ENCODE measurements around the gene LRBA. TPM values are rescaled to one million over a fixed set of nuclear protein-coding genes. Genes with fewer than 3 reads are reported as not detected.

LRBA gene
- total RNA-seq, 2 donors from 2014 or later: 76.3 to 86.9 TPM

GRCh38 chr4:150855981-150856510 lies 159.0 kb downstream of the LRBA start:
- DNase-seq: no peak
- H3K4me3 Mint-ChIP-seq: no peak overlapping the region

DNA sequence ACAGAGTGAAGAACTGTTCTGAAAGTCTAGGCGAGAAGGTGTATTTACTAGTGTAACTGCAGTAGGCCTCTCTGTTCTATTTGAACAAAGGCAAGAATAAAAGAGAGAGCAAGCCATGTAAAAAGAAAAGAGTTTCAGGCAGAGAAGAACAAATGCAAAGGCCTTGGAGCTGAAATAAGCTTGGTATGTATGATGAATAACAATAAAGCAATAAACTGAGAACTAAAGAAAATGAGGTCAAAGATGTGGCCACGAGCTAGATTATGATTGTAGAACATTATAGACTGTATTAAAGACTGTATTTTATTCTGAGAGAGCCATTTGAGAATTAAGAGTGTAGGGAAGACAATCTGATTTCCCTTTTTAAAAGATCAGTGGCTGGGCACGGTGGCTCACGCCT lies 160.5 kb downstream of the LRBA start:
- peaks cover 6% of the 10 kb centered on the region for H3K4me1 Mint-ChIP-seq
- no peak for ATAC-seq
- no peaks in the 10 kb centered on the region for H3K9me3 ChIP-seq (ENCODE audit: control insufficient read depth, low read length, poor library complexity, severe bottlenecking)
- peaks cover 8% of the 10 kb centered on the region for H3K36me3 Mint-ChIP-seq (ENCODE audit: low read depth)
- H3K4me3 Mint-ChIP-seq: no peak overlapping the region
- no peaks in the 10 kb centered on the region for H3K27me3 Mint-ChIP-seq
- no peak for DNase-seq
- H3K27ac Mint-ChIP-seq: peak overlapping the region; percentile 66

More at GRCh38 chr4:150855981-150856510, 159.0 kb downstream of the LRBA start:
- no peaks in the 10 kb centered on the region for H3K9me3 ChIP-seq (ENCODE audit: control insufficient read depth, low read length, poor library complexity, severe bottlenecking)
- peaks cover 6% of the 10 kb centered on the region for H3K4me1 Mint-ChIP-seq
- peaks cover 8% of the 10 kb centered on the region for H3K36me3 Mint-ChIP-seq (ENCODE audit: low read depth)
- peak overlapping the region; percentile 66 for H3K27ac Mint-ChIP-seq
- H3K27me3 Mint-ChIP-seq: no peaks in the 10 kb centered on the region
- no peak for ATAC-seq

DNA sequence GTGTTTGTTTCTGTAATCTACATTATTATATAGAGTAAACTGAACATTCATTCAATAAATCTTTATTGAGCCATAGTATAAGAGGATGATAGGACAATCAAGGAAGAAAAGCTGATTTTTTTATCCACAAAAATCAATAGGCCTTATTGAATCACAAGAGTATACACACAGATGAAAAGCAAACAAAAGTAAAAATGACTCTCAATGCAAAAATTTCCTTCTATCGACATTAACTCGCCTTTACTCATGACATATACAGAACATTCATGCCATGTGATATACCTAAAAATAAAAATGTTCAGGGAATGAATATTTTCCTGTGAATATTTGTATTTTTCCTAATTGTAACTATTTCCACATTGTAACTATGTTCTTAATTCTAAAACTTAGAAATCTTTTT lies 161.2 kb downstream of the LRBA start:
- Mint-ChIP-seq H3K36me3 (ENCODE audit: low read depth) (peaks cover 10% of the 10 kb centered on the region), H3K27ac (no peak overlapping the region), H3K4me1 (peaks cover 6% of the 10 kb centered on the region), H3K4me3 (no peak overlapping the region), H3K27me3 (no peaks in the 10 kb centered on the region)
- DNase-seq: no peak
- no peaks in the 10 kb centered on the region for H3K9me3 ChIP-seq (ENCODE audit: control insufficient read depth, low read length, poor library complexity, severe bottlenecking)
- no peak for ATAC-seq

- Mint-ChIP-seq H3K27ac (no peak overlapping the region), H3K36me3 (ENCODE audit: low read depth) (peaks cover 12% of the 10 kb centered on the region)
These were observed 162.9 kb downstream of the LRBA start for GRCh38 chr4:150852216-150852615.

GRCh38 chr4:150849016-150849415 lies 166.1 kb downstream of the LRBA start:
- no peaks in the 10 kb centered on the region for H3K9me3 ChIP-seq (ENCODE audit: control insufficient read depth, low read length, poor library complexity, severe bottlenecking)
- H3K27ac Mint-ChIP-seq: no peak overlapping the region
- H3K4me1 Mint-ChIP-seq: peaks cover 4% of the 10 kb centered on the region
- H3K36me3 Mint-ChIP-seq (ENCODE audit: low read depth): peaks cover 13% of the 10 kb centered on the region
- DNase-seq: no peak
- H3K4me3 Mint-ChIP-seq: no peak overlapping the region
- no peak for ATAC-seq
- H3K27me3 Mint-ChIP-seq: no peaks in the 10 kb centered on the region

More at GRCh38 chr4:150852216-150852615, 162.9 kb downstream of the LRBA start:
- H3K4me1 Mint-ChIP-seq: peaks cover 6% of the 10 kb centered on the region
- no peak for DNase-seq
- no peaks in the 10 kb centered on the region for H3K27me3 Mint-ChIP-seq
- no peaks in the 10 kb centered on the region for H3K9me3 ChIP-seq (ENCODE audit: control insufficient read depth, low read length, poor library complexity, severe bottlenecking)
- ATAC-seq: no peak
- H3K4me3 Mint-ChIP-seq: no peak overlapping the region

GRCh38 chr4:150828159-150828558 lies 186.9 kb downstream of the LRBA start:
- H3K36me3 Mint-ChIP-seq (ENCODE audit: low read depth): peaks cover 6% of the 10 kb centered on the region
- peak overlapping the region; percentile 89 for H3K27ac Mint-ChIP-seq
- H3K4me3 Mint-ChIP-seq: peak overlapping the region; percentile 69
- DNase-seq: peak; percentile 12 to 29 (median 15)
- no peaks in the 10 kb centered on the region for H3K9me3 ChIP-seq (ENCODE audit: control insufficient read depth, low read length, poor library complexity, severe bottlenecking)
- peaks cover 45% of the 10 kb centered on the region for H3K4me1 Mint-ChIP-seq
- no peaks in the 10 kb centered on the region for H3K27me3 Mint-ChIP-seq
- peak; percentile 95 for ATAC-seq

- H3K4me3 Mint-ChIP-seq: peak overlapping the region; percentile 69
- no peak for ATAC-seq
- no peak for DNase-seq
- no peaks in the 10 kb centered on the region for H3K9me3 ChIP-seq (ENCODE audit: control insufficient read depth, low read length, poor library complexity, severe bottlenecking)
- H3K4me1 Mint-ChIP-seq: peaks cover 45% of the 10 kb centered on the region
- H3K36me3 Mint-ChIP-seq (ENCODE audit: low read depth): peaks cover 6% of the 10 kb centered on the region
- peak overlapping the region; percentile 89 for H3K27ac Mint-ChIP-seq
- no peaks in the 10 kb centered on the region for H3K27me3 Mint-ChIP-seq
These were observed 187.9 kb downstream of the LRBA start for GRCh38 chr4:150827226-150827625.

GRCh38 chr4:150826306-150826705 lies 188.8 kb downstream of the LRBA start:
- no peaks in the 10 kb centered on the region for H3K27me3 Mint-ChIP-seq
- H3K9me3 ChIP-seq (ENCODE audit: control insufficient read depth, low read length, poor library complexity, severe bottlenecking): no peaks in the 10 kb centered on the region
- H3K4me1 Mint-ChIP-seq: peaks cover 45% of the 10 kb centered on the region
- DNase-seq: no peak
- H3K27ac Mint-ChIP-seq: peak overlapping the region; percentile 89
- H3K4me3 Mint-ChIP-seq: peak overlapping the region; percentile 39
- peaks cover 6% of the 10 kb centered on the region for H3K36me3 Mint-ChIP-seq (ENCODE audit: low read depth)
- ATAC-seq: no peak

DNA sequence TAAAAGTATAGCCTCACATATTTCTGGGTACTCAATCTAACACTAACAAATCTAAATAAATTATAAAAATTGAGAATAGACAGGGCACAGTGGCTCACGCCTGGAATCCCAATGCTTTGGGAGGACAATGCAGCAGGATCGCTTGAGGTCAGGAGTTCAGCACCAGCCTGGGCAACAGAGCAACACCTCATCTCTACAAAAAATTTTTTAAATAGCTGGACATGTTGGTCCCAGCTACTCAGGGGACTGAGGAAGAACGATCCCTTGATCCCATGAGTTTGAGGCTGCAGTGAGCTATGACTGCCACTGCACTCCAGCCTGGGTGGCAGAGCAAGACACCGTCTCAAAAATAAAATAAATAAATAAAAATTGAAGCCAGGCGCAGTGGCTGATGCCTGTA lies 192.7 kb downstream of the LRBA start:
- Mint-ChIP-seq H3K36me3 (ENCODE audit: low read depth) (peaks cover 3% of the 10 kb centered on the region), H3K27me3 (no peaks in the 10 kb centered on the region), H3K27ac (no peak overlapping the region), H3K4me3 (no peak overlapping the region), H3K4me1 (peaks cover 19% of the 10 kb centered on the region)
- DNase-seq (no peak), ATAC-seq (no peak)
- no peaks in the 10 kb centered on the region for H3K9me3 ChIP-seq (ENCODE audit: control insufficient read depth, low read length, poor library complexity, severe bottlenecking)

DNA sequence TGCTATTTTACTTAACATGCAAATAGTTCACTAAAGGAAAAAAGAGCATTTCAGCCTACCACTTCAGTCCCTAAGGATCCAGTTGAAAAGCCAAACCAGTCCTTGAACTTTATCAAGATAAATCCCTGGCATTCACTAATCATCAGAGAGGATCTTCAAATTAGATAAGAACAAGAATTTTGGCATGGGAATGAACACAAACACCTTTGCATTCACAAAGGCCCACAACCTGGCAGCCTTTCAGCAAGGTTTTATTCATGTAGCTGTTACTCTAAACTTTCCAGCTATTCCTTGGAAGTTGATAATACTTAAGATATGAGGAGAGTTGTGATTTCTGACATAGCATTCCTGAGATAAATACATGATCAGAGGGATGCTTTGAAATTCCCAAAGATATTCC lies 193.4 kb downstream of the LRBA start:
- DNase-seq (no peak), ATAC-seq (no peak)
- Mint-ChIP-seq H3K27ac (no peak overlapping the region), H3K4me1 (peaks cover 12% of the 10 kb centered on the region), H3K4me3 (no peak overlapping the region), H3K27me3 (no peaks in the 10 kb centered on the region), H3K36me3 (ENCODE audit: low read depth) (no peaks in the 10 kb centered on the region)
- H3K9me3 ChIP-seq (ENCODE audit: control insufficient read depth, low read length, poor library complexity, severe bottlenecking): no peaks in the 10 kb centered on the region

- ATAC-seq: no peak
- peaks cover 7% of the 10 kb centered on the region for H3K4me1 Mint-ChIP-seq
- no peaks in the 10 kb centered on the region for H3K27me3 Mint-ChIP-seq
- DNase-seq: no peak
- H3K4me3 Mint-ChIP-seq: no peak overlapping the region
- no peaks in the 10 kb centered on the region for H3K9me3 ChIP-seq (ENCODE audit: control insufficient read depth, low read length, poor library complexity, severe bottlenecking)
- no peak overlapping the region for H3K27ac Mint-ChIP-seq
- H3K36me3 Mint-ChIP-seq (ENCODE audit: low read depth): no peaks in the 10 kb centered on the region
These were observed 194.7 kb downstream of the LRBA start for GRCh38 chr4:150820409-150820808.

DNA sequence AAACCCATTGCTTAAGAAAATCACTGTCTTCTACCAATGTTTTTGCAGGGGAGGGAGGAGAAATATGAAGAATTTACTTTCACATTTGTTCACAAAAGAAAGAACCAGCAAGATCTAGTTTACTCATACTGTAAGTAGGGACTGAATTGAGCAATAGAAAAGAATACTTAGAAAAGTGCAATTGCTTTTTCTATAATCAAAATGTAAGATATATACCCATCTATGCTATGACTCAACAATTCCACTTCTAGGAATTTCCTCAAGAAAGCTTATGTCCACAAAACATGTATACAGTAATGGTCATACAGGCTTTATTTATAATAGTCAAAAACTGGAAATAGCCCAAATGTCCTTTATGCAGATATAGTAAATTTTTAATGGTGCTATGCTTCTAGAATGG lies 196.4 kb downstream of the LRBA start:
- H3K9me3 ChIP-seq (ENCODE audit: control insufficient read depth, low read length, poor library complexity, severe bottlenecking): no peaks in the 10 kb centered on the region
- Mint-ChIP-seq H3K4me3 (no peak overlapping the region), H3K27me3 (no peaks in the 10 kb centered on the region), H3K27ac (no peak overlapping the region), H3K36me3 (ENCODE audit: low read depth) (peaks cover 4% of the 10 kb centered on the region), H3K4me1 (peaks cover 3% of the 10 kb centered on the region)
- ATAC-seq: no peak
- DNase-seq: no peak

DNA sequence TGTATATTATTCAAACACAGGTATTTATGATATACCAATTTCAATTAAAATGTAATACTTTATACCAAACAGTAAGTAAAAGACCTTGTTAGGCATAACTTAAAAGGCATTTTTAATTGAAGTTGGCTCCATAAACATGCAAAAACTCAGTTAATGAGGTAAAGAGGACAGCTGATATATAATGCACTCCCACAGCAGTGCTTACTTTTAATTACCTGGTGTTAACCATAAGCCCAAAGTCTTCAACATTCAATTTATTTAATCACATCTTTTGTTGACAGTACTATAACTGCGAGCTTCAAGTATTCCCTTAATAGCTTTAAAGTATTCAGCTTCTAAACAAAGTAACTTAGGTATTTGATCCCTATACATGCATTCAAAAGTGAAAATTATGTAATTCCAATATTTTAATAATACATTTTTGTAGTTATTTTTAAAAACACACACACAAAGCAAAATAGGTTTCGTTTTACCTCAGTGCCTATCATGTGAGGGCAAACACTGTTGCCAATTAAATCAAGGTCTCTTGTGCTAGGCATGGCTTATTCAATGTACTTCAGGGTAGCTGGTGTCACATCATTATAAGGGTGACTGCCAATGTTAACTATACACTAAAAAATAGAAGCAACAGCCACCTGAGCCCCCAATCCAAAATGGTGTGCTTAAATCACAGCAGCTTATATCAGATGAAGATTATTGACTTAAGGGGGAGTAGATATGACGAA lies 197.1 kb downstream of the LRBA start:
- H3K9me3 ChIP-seq (ENCODE audit: control insufficient read depth, low read length, poor library complexity, severe bottlenecking): no peaks in the 10 kb centered on the region
- Mint-ChIP-seq H3K36me3 (ENCODE audit: low read depth) (peaks cover 4% of the 10 kb centered on the region), H3K27ac (no peak overlapping the region), H3K27me3 (no peaks in the 10 kb centered on the region), H3K4me3 (no peak overlapping the region), H3K4me1 (peaks cover 3% of the 10 kb centered on the region)
- no peak for DNase-seq
- no peak for ATAC-seq

DNA sequence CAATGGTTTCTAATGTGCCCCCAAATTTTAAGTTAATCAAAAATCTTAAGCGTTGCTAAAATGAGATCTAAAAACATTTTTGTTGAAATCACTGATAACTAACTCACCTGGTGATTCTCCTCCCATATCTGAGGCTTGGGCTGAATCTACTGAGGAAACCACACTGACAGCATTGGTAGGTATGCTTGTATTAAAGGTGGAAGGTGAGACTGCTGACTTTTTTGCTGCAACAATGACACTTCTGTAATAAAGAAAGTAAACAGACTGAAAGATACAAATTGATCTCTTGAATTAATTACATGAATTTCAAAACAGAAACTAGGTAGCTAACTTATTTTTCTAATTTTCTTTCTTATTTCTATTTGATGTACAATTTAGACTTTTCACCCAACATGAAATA lies 198.1 kb downstream of the LRBA start:
- no peaks in the 10 kb centered on the region for H3K9me3 ChIP-seq (ENCODE audit: control insufficient read depth, low read length, poor library complexity, severe bottlenecking)
- Mint-ChIP-seq H3K27me3 (no peaks in the 10 kb centered on the region), H3K27ac (no peak overlapping the region), H3K4me3 (no peak overlapping the region), H3K4me1 (peaks cover 6% of the 10 kb centered on the region), H3K36me3 (ENCODE audit: low read depth) (peaks cover 4% of the 10 kb centered on the region)
- no peak for ATAC-seq
- no peak for DNase-seq

Data from T-helper 17 cell (primary cell).